HG03280 (cell line): ENCODE measurements around the gene HSD17B14.
"Not testable (repeated sequence)": the region's sequence is repeated elsewhere in the genome, so short reads cannot be mapped to it uniquely, and the experiment has no call there.

Experiments
- ATAC-seq: cut with Tn5 transposase; IDR thresholded peaks from one replicate; pipeline ENCODE4 v1.9.1; 2021; ENCODE audit warnings: mild to moderate bottlenecking, moderate library complexity; ENCODE audit not compliant: unreplicated experiment

Gene HSD17B14

DNA sequence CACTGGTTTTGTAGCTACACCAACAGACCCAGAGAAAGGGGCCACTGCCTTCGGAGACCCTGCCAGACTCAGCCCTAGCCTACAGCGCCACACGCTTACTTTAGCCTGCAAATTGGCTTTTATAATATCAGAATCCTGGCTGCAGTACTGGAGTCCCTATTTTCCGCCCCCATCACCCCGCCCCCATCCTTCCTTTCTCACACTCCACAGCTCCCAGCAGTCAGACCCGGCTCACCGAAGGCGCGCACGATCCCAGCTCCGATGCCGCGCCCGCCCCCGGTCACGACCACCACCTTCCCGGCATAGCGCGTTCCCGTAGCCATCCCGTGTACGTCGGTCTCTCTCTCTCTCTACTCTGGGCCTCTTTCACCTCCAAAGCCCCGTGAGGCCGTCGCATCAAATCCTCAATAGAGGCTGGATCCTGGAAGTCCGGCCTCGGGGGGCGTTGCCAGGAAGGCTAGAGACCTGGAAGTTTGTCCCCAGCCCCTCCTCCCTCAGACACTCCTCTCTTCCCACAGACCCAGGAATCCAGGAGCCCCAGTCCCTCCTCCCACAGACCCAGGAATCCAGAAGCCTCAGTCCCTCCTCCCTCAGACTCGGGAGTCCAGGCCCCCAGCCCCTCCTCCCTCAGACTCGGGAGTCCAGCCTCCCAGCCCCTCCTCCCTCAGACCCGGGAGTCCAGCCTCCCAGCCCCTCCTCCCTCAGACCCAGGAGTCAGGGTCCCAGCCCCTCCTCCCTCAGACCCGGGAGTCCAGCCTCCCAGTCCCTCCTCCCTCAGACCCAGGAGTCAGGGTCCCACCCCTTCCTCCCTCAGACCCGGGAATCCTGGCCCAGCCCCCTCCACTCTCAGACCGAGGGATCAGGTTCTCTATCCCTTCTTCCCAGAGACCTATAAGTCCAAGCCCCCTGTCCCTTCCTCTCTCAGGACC is at the start of gene HSD17B14:
Gene HSD17B14 (minus strand): TSS at position 403 of the 929 bp plus-strand sequence. CDS start 80 bp downstream, at position 323.
- ATAC-seq: no peak

GRCh38 chr19:48883726-48884125 is 47.4 kb upstream of the HSD17B14 start:
- ATAC-seq: no peak

DNA sequence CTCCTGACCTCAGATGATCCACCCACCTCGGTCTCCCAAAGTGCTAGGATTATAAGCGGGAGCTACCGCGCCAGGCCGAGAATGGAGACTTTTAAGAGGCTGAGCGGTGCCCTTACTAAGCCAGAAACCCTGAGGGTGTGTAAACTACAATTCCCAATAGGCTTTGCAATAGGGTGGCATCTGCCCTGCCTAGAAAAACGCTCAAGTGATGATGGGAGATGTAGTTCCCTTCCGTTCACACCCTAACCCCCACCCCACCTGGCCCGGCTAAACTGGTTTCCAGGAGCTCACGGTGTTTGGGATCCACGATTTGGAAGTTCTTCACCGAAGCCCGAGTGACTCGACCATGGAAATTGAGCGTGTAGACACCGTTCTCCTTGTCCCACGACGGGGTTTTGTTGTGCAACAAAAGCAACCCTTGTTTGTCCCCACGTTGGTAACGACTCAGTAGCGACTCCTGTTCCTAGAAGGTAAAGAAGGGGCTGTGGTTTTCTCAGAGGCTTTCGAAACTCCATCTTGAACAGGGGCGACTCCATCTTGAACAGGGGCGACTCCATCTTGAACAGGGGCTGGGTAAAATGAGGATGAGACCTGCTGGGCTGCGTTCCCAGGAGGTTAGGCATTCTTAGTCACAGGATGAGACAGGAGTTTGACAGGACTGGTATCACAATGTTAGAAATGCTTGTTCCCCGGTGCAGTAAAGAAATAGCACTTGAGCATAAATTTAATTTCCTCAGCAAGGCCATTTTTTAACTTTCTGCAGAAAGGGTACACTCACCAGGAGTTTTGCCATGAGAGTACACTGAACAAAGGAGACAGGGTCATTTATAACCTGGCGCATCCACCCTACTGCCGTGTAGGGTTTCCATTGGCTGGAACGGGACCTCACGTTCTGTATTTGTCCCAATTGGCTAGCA is 45.7 kb upstream of the HSD17B14 start:
- no peak for ATAC-seq

DNA sequence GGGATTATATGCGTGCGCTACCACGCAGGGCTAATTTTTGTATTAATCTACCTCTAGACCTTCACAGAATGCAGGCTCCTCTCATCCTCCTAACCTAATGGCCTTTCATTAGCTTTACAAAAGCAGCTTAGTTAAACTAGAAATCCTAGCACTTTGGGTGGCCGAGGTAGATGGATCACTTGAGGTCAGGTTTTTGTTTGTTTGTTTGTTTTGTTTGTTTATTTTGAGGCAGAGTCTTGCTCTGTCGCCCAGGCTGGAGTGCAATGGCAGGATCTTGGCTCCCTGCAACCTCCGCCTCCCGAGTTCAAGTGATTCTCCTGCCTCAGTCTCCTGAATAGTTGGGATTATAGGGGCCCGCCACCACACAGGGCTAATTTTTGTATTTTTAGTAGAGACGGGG is 43.4 kb upstream of the HSD17B14 start:
- not testable (repeated sequence) for ATAC-seq

DNA sequence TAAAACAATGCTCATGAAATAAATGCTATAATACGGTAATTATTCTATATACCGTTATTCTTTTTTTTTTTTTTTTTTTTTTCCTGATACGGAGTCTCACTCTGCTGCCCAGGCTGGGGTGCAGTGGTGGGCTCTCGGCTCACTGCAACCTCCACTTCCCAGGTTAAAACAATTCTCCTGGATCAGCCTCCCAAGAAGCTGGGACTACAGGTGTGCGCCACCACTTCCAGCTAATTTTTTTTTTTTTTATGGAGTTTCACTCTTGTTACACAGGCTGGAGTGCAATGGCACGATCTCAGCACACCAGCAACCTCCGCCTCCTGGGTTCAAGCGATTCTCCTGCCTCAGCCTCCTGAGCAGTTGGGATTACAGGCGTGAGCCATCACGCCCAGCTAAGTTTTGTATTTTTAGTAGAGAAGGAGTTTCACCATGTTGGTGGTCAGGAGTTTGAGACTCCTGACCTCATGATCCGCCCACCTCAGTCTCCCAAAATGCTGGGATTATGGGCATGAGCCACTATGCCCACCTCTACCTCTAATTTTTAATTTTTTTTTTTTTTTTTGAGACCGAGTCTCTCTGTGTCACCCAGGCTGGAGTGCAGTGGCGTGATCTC is 42.8 kb upstream of the HSD17B14 start:
- ATAC-seq: no peak

DNA sequence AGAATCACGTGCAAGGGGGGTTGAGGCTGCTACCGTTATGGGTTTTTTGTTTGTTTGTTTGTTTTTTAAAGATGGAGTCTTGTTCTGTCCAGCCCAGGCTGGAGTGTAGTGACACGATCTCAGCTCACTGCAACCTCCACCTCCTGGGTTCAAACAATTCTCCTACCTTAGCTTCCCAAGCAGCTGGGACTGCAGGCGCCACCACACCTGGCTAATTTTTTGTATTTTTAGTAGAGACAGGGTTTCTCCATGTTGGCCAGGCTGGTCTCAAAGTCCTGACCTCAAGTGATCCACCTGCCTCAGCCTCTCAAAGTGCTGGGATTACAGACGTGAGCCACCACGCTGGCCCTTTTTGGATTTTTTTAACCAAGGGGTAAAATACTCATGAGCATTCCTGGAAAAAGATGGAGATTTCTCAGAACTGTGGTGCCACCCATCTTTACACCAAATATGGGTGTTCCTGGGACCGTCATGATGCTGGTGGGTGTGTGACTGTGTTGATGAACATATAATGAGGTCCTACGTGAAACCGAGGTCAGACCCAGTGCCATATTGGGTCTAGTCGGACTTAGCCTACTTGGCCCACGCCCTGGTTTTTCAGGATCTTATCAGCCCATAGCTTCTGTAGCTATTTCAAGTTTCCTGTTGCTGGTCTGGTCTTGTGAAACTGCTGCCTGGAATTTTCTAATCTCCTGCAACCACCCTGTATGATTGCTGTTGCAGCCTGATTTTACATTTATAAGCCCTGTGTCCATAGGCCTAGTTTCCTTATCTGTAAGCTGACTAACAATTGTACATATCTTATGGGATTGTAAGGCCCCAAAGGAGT is 42.1 kb upstream of the HSD17B14 start:
- ATAC-seq: no peak

- ATAC-seq: no peak
Observed at GRCh38 chr19:48877855-48878195, 41.5 kb upstream of the HSD17B14 start.

DNA sequence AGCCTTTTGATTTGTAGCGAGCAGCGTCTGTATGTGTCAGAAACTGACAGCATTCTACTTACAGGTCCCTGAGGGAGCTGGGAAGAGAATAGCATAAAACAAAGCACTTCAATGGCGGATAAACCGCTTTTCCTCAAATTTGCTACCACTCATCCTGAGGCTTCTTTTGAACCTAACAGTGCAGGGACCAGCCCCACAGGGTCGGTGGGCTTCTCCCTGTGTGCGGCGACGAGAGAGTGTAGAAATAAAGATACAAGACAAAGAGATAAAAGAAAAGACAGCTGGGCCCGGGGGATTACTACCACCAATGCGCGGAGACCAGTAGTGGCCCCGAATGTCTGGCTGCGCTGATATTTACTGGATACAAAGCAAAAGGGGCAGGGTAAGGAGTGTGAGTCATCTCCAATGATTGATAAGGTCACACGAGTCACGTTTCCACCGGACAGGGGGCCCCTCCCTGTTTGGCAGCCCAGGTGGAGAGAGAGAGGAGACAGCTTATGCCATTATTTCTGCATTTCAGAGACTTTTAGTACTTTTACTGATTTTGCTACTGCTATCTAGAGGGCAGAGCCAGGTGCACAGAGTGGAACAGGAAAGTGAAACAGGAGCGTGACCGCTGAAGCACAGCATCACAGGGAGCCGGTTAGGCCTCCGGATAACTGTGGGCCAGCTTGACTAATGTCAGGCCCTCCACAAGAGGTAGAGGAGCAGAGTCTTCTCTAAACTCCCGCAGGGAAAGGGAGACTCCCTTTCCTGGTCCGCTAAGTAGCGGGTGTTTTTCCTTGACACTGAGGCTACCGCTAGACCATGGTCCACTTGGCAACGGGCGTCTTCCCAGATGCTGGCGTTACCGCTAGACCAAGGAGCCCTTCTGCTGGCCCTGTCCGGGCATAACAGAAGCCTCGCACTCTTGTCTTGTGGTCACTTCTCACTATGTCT is 40.0 kb upstream of the HSD17B14 start:
- ATAC-seq: not testable (repeated sequence)

- ATAC-seq: no peak
Observed at GRCh38 chr19:48874303-48875135, 38.2 kb upstream of the HSD17B14 start.

DNA sequence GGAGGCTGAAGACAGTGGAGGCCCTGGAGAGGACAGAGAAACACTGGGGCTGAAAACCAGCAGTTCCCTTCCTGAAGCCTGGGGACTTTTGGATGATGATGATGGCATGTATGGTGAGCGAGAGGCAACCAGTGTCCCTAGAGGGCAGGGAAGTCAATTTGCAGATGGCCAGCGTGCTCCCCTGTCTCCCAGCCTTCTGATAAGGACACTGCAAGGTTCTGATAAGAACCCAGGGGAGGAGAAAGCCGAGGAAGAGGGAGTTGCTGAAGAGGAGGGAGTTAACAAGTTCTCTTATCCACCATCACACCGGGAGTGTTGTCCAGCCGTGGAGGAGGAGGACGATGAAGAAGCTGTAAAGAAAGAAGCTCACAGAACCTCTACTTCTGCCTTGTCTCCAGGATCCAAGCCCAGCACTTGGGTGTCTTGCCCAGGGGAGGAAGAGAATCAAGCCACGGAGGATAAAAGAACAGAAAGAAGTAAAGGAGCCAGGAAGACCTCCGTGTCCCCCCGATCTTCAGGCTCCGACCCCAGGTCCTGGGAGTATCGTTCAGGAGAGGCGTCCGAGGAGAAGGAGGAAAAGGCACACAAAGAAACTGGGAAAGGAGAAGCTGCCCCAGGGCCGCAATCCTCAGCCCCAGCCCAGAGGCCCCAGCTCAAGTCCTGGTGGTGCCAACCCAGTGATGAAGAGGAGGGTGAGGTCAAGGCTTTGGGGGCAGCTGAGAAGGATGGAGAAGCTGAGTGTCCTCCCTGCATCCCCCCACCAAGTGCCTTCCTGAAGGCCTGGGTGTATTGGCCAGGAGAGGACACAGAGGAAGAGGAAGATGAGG is 37.4 kb upstream of the HSD17B14 start:
- ATAC-seq: no peak

DNA sequence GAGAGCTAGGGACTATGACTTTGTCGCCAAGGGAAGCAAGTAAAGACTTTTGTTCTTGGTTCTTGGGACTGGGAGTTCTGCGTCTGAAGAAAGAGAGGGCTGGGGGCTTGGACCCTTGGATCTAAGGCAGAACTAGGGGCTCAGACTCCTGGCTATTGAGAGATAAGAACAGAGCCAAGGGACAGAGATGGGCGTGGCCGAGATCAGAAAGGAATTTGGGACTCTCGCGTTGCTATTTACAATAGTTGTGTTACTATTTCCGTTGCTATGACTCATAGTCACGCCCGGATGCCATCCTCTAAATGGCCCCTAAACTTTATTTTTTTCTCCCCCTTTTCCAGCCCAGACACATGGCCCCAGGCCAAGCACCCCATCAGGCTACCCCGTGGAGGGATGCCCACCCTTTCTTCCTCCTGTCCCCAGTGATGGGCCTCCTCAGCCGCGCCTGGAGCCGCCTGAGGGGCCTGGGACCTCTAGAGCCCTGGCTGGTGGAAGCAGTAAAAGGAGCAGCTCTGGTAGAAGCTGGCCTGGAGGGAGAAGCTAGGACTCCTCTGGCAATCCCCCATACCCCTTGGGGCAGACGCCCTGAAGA is 36.7 kb upstream of the HSD17B14 start:
- no peak for ATAC-seq

- ATAC-seq: peak; percentile 43
Observed at GRCh38 chr19:48872182-48872883, 36.0 kb upstream of the HSD17B14 start, which contains the start of gene PPP1R15A. Gene PPP1R15A, plus strand, starts transcription at chr19:48872421. Its CDS starts 813 bp downstream, at chr19:48873234.

GRCh38 chr19:48871471-48872181 is 35.3 kb upstream of the HSD17B14 start:
- not testable (repeated sequence) for ATAC-seq

DNA sequence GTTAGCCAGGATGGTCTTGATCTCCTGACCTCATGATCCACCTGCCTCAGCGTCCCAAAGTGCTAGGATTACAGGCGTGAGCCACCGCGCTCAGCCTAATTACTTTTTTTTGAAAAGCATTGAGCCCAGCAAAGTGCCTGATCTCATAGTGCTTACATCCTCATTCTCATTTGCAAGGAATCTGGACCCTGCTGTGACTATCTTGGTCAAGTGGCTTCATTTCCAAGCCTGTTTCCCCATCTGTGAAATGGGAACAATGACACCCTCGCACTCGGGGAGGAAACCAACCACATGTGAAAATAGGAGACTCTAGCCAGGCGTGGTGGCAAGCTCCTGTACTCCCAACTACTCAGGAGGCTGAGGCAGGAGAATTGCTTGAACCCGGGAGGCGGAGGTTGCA is 33.8 kb upstream of the HSD17B14 start:
- no peak for ATAC-seq

DNA sequence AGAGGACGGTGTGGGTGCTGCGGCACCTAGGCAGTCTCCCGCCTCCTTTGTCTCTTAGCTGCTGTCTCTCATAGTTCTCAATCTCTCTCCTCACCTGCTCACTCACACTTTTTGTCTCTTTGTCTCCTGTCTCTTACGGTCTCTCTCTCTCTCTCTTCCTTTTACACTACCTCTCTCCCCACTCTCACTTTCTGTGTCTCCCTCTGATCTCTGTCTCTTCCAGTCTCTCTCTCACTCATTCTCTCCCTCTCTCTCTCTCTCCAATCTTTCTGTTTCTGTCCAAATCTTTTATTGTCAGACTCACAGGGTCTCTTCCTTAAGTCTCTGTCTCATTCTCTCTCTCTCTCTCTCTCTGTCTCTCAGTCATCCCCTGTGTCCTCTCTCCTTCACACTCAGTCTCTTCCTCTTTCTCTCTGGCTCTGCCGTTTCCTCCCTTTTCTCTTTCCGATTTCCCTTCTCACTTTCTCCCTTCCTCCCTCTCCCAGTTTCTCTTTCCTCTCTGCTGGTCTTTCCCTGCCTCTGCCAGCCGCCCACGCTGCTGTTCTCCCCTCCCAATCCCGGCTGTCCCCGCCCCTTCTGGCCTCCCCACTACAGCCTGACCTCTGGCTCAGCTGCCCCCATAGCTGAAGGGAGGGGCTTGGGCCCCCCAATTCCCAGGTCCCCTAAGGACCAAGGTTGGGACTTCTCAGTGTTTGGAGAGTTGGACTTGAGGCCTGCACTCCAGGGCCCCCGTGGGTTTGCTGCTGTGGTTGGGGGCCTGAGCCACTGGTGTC is 32.0 kb upstream of the HSD17B14 start, which contains the start of gene PLEKHA4:
Gene PLEKHA4 (minus strand): TSS at position 504 of the 773 bp plus-strand sequence. CDS start 997 bp downstream, outside the sequence.
- ATAC-seq: no peak
